SHP77 treated with DMSO at 0.1 percent for 48 hours (cell line): Measurements from ENCODE around the gene JMJD8.
A peak's percentile ranks its signal among the peaks of the same experiment; 100 is the strongest.

Source experiments
- DNase-seq: peaks from one replicate; lab custom pipeline; 2025; lab: John Stamatoyannopoulos, UW

The JMJD8 gene

DNA sequence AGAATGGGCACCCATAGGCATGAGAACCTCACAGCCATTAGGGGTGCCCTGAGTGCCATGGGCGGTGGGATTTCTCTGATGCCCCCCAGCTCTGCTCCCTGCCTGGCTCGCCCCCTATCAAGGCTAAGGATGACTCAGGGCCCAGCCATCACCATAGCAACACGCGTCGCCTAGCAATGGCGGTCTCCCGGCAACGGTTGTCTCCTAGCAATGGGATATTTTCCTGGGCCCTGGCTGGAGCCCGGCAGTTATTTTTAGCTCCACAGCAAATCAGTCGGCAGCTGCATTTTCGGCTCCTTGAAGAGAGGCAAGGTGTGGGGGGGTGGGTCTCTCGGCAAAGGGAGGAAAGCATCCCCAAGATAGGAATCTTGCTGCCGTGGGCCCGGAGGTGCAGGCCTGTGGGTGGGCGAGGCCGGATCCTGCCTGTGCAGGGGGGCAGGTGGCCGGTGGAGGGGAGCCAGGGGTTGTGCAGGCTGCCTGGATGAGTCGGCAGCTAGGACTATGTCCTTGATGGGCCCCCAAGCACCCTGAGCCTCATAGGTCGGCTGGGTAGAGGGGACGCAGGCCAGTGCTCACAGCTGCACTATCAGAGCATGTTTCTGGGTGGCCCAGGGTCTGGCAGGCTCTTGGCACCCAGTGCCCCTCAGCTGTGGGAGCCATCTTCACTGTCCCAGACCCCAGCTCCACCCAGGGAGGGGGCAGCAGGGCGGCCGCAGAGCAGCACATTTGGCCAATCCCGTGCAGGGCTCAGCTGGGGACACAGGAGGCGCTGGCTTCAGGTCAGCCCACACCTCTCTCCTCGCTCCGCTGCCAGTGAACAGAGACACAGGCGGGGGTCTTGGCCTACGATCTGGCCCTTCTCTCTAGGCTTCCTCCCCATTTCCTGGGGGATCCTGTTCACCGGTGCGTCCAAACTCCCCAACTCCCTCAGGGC, 25.7 kb upstream of the JMJD8 start:
- DNase-seq, result peak; percentile 73

DNA sequence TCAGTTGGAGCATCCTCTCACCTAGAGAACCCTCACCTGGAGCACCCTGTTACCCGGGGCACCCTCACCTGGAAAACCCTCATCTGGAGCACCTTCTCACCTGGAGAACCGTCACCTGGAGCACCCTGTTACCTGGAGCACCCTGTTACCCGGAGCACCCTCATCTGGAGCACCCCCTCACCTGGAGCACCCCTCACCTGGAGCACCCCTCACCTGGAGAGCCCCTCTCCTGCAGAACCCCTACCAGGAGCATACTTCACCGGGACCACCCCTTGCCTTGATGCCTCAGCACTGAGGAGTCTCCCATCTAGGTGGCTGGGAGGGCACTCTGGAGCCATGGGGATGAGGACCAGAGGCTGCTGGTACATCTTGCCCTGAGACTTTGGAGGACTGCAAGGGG, 24.8 kb upstream of the JMJD8 start:
- DNase-seq, result no peak

DNA sequence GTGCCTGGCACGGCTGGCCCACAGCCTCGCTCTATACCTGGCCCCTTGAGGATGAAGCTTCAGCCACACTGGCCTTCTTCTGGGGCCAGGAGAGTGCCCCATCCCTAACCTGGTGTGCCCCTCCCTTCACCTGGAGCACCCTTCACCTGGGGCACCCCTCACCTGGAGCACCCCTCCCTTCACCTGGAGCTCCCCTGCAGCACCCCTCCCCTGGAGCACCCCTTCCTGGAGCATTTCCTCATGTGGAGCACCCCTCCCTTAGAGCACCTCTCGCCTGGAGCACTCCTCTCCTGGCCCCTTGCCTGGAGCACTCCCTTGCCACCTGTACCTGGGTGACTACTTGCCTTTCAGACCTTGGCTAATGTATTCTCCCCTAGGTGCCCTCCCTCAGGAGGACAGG, 23.9 kb upstream of the JMJD8 start:
- no peak for DNase-seq

DNA sequence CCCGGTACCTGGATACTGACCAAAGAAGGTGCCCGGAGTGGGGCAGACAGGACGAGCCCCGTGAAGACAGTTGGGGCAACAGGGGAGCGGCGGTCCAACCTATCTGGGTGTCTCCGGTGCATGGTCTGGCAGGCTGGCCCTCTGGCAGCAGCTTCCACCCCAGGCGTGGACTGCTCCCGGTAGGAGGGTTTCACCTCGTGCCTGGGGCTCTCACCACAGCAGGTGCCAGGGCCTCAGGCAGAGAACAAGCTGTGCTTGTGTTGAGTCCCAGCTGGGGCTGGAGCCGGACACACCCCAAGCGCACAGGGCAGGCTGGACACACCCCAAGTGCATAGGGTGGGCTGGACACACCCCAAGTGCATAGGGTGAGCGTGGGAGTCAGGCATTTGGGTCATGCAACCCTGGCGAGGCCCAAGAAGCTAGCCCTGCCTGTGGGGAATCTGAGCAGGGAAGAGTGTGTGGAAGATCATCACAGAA, 23.0 kb upstream of the JMJD8 start:
- DNase-seq, result no peak

DNA sequence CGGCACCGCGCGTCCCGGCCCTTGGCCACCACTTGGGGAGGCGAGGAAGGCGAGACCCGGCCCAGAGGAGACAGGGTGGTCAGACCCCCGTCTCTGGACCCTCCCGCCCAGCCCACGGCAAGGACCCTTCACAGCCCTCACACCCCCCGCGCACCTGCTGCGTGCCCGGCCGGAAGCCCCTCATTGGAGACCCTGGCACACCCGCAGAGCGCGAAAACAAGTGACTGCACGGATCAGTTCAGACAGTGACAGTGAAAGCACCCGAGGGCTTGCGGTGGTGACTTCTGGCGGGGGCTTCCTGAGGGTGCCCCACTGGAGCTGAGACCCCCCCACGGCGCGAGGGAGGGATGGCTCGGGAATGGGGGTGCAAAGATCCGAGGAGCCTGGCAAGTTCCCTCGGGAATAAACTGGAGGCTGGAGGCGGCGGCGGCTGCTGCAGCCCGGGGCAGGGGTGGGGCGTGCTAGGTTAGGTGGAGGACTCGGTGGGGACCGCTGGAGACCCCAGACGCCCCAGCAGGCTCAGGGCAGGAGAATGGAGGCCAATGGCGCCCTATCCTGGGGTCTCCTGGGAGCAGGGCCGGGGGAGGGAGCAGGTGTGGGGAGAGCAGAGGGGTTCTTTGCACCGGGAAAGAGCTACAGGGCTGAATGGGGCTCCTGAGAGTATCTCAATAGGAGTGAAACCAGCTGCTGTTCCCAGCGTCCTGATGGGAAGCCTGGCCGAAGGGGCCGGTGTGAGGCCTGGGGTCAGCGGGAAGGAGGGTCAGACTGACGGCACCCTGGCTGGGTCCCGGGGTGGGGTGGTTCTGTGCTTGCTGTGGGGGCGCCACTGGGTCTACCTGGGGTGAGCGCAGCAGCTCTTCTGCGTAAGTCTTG, 22.3 kb upstream of the JMJD8 start:
- DNase-seq, result no peak

DNA sequence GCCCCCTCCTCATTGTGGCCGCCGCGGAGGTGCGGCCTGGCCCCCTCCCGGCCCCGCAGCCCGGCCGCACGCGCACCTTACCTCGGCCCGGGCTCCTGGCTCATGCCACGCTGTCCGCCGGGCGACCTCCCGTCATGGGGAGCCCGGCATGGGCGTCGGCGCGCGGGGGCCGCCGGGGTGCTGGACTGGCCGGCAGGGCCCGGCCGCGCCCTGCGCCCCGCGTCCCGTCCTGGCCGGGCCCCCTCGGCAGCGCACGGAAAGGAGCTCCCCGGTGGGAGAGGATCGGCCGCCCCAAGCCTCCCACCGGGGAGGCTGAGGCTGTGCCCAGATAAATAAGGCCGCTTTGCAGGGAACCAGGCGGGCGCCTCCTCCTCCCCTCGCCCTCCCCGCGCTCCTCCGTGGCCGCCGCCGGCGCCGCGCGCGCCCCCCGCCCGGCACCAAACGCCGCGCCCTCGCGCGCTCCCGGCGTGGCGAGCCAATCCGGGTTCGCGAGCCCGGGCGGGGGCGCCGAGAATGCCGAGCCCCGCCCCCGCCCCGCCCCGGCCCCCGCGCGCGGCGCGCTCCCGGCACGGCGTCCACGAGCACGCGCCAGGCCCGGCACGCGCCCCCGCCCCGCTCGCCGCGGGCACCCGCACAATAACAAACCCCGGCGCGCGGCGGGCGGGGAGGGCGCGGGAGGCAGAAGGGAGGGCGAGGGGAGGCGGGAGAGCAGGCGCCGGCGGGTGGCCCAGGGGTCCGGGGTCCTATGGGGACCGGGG, 21.5 kb upstream of the JMJD8 start, which contains the start of gene FBXL16:
FBXL16 (minus strand) TSS at position 371 of the 758 bp plus-strand sequence. CDS start 8,396 bp downstream, outside the sequence.
- no peak for DNase-seq

DNA sequence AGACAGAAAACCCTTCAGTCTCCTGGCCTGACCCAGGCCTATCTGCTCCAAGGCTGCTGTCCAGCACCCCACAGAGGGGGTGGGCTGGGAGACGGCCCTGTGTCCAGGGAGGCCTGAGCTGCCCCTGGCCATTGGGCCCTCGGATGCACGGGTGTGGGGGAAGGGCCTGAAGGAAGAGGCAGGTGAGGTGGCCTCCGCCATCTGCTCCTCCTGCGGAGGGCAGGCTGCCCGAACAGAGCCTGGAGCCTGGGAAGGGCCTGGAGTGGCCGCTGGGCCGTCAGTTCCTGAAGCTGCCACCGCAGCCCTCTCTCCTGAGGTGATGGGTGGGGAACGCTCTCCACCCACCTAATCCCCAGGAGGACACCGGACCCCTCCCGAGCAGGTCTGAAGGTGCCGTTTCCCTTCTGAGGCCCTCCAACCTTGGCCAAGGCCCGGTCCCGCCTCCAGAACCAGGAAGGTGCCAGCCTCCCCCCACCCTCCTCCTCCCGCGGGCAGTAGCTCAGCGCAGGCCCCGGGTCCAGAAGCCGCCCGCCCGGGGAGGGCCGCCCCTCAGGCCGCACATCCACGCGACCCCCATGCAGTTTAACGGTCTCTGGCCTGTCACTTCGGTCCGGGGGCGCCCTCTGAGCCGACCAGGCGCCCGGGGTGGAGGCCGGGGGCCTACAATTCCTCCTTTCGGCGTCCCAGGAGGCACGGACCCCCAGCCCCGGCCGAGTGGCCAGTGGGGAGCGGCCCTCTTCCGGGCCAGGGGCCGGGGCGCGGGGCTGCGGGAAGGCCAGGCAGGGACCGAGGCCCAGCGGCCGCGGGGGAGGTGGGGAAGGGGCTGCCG, 20.6 kb upstream of the JMJD8 start:
- no peak for DNase-seq

DNA sequence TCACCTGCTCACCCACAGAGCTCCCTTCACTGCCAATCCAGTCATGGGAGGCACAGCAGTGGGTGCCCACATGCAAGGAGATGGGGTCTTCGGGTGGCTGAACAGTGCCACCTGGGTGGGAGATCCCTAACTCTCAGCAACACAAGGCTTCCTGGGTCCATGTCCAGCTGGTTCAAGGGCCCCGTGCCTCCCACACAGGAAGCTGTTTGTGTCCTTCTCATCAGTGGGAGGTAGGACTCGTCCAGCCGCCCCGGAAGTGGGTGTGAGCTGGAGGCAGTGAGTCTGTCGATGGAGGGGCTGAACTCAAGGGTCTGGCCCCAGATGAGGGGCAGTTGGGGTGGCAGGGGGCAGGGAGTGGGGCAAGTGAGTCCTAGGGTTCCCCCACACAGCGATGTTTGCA, 19.9 kb upstream of the JMJD8 start:
- no peak for DNase-seq

DNA sequence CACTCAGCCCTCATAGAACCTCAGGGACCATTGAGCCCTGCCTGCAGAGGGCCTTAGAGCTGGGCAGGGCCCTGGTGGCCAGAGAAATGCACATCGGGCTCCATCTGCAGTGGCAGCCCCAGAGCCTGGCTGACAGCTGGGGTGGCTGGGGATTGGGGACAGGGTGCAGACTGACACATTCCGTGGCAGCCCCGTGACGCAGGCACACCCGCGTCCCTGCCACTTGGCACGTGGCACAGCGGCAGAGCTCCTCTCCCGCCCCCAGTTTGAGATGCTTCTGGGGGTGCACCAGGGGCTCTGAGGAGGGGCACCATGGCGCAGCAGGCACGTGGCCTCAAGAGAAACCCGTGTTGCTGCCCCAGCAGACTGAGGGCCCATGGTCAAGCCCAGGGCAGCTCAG, 19.3 kb upstream of the JMJD8 start:
- no peak for DNase-seq

DNA sequence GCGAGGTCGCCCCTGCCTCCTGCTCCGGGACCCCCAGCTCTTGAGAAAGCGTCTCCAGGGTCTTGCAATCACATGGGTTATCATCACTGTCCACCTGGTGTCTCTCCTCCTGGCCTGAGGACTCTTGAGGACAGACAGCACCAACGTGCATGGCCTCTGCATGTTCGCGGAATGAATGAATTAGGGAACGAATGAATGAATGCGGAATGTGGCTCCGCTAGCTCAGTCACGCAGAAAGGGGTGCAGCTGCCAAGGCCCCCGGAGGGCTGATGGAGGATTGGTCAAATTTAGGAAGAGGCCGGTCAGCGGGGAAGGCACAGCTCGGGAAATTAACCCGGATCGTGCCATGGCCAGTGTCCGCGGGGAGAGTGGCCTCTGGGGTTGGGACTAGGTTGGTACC, 18.2 kb upstream of the JMJD8 start:
- no peak for DNase-seq

DNA sequence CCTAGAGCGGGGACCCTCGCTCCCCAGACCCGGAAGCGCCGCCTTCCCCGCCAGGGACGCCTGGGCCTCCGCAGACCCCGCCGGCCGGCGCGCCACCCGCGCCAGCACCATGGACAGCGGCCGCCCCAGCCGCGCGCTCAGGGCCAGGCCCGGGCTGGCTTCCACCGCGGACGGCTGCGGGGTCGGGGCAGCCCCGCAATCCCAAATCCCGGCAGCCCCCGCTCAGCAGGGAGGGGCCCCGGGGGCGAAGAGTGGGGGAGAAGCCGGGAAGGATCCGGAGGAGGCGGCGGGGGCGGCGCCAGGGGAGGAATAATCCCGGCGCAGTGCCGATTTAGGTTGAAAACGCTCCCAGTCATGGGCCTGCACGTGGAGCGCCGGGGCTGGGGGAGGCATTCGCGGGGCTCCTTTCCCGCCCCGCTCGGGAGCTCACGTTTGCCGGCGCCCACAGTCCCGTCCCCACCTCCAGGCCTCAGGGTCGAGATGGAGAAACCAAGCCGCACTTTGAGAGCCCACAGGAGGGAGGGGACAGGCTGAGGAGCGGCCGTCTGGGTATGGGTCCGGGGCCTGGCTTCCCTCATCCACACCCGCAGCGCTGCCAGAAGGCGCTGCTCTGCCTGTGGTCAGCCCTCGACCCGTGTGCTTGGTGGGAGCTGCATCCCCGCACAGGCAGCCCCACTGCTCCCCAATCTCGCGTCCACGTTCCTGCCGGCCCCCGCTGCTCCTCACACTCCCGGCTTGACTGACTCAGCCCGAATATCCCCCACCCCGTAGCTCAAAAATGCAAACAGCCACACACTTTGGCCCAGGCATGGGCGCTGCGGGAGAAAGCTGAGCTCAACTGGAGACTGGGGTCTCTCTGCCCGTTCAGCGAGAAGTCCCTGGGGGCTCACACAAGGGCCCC, 16.8 kb upstream of the JMJD8 start:
- DNase-seq, result no peak

DNA sequence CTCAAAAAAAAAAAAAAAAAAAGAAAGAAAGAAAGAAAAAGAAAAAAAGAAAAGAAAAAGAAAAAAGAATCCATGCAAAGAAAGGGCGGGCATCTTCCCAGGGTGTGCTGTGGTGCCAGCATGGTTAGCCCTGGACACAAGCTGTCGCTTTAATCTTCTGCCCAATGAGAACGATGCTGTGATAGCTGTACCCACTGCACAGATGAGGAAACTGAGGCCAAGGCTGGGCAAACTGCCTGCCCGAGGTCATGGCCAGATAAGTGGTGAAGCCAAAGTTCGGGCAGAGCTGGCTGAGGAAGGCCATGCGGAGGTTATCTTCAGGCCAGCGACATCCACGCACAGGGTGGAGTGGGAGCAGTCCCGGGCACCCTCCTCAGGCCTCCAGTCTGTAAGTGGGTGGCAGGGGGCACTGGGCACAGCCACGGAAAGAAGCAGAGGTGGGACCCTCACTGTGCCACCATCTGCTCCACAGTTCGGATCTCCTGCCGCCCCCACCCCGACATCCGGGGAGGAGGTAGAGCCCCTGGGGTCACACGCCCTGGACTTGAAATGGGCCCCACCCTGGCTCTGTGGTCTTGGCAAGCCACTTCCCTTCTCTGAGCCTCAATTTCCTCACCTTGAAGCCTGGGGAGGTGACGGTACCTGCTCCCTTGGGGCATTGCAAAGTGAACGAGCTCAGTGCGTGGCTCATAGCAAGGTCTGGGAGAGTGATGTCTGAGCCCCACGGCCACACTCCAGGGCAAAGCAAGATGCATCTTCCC, 15.0 kb upstream of the JMJD8 start:
- DNase-seq, result no peak

DNA sequence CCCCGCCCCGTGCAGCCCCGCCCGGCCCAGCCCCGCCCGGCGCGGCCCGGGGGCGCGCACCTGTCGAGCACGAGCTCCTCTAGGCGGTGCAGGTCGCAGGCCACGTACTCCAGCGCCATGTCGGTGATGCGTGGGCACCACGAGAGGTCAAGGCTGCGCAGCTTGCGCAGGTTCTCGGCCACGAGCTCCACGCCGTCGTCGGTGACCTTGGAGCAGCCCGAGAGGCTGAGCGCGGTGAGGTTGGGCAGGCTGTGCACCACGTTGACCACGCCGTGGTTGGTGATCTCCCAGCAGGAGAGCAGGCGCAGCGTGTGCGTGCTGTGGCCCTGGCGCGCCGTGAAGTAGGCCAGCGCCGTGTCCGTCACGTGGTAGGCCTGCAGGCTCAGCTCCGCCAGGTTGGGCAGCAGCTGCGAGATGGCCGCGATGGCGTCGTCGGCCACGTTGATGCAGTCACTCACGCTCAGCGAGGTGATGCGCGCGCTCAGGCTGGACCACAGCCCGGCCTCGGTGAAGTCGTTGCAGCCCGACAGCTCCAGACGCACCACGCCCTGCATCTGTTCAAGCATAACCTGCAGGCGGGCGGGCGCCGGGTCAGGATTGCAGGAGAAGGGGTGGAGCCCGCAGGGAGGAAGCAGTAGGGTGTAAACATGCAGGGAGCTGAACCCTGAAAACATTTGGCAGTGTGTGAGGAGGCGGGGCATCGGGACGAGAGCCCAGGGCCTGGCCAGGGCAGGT, 11.4 kb upstream of the JMJD8 start:
- DNase-seq, result peak; percentile 85

DNA sequence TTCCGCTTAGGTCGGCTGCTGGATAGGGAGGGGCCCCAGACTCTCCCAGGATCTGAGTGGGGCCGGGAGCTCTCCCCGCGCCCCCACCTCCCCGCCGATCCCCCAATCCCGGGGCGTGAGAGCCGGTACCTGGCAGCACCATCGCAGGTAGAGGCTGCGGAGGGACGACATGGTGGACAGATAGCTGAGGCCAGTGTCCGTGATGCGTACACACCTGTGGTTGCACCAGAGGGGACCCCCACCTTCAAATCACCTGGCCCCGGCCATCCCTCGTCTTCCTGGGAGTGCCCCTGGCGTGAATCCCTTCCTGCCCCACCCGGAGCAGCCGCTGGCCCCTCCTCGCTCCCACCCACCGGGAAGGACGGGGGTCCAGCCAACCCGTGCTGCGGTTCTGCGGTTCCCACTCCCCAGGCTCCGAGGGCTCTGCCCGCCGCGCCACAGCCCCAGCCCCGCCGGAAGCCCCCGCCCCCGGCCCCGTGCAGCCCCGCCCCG, 10.8 kb upstream of the JMJD8 start:
- DNase-seq, result no peak

DNA sequence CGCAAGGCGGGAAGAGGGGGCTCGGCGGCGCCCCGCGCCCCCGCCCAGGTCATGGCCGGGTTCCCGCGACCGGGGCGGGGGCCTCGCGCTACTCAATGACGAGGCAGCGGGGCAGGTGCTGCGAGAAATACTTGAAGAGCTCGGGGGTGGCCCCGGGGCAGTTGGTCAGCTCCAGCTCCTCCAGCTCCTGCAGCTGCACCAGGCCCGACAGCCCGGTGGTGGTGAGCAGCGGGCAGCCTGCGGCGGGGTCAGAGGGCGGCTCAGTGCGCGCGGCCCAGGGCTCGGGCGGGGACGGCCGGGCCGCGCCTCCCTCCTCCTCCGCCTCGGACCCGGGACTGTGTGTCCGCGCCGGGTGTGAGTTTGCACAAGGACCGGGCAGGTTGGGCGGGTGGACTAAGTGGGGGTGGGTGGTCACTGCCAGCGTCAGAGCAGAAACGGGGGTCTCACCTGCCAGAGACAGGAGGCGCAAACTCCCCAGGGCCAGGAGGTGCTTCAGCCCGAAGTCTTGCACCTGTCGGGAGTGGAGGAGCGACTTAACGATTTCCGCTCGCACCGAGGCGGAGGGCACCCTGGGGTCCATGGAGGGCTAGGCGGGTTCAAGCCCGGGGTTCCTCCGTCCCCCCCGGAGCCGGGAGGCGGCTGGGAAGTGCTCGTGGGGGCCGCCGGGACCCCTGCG, 10.2 kb upstream of the JMJD8 start:
- DNase-seq, result no peak

DNA sequence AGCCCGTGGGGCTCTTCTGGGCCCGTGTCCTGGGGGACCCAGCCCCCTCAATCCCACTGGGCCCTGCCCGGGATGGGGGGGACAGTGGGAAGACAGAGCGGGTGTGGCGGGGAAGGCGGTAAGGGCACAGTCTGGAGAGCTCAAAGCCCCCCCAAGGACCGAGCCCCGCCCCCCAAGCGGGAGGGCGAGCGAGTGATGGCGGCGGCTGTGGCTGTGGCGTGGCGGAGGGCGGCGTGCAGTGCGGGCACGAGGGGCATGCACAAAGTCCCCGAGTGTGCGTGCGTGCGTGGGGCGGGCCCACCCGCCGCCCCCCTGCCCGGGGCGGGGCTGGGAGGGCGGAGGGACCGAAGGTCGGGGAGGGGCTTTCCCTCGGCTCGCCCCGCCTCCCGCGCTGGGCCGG, 9.6 kb upstream of the JMJD8 start:
- DNase-seq, result no peak

DNA sequence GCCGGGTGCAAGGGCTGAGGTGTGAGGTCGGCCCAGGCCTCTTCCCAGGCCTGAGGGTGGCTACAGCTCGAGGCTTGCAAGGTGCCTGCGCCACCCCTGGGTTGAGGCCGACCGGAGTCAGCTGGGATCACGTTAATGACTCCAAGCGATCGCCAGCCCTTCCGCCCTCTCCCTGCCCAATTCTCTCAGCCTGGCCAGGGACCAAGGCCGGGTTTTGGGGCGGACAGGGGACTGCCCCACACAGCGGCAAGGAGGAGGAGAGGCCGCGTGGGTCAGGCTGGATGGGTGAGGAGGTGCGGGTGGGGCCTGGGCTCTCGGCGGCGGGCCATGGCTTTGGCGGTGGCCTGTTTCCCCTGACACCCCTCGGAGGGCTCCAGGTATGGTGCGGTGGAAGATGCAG, 9.2 kb upstream of the JMJD8 start:
- DNase-seq, result no peak
